Inflammatory macrophage treated with lipopolysaccharide for 1 hour (primary cell): Measurements from ENCODE around the gene LIPF.
"Not testable (repeated sequence)": the region's sequence is repeated elsewhere in the genome, so short reads cannot be mapped to it uniquely, and the experiment has no call there.

Source experiments
- DNase-seq, 2 donors: peaks; one replicate each; pipeline ENCODE4 v3.0.0-alpha.2; 2020 to 2022

The LIPF gene, protein sequence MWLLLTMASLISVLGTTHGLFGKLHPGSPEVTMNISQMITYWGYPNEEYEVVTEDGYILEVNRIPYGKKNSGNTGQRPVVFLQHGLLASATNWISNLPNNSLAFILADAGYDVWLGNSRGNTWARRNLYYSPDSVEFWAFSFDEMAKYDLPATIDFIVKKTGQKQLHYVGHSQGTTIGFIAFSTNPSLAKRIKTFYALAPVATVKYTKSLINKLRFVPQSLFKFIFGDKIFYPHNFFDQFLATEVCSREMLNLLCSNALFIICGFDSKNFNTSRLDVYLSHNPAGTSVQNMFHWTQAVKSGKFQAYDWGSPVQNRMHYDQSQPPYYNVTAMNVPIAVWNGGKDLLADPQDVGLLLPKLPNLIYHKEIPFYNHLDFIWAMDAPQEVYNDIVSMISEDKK

DNA sequence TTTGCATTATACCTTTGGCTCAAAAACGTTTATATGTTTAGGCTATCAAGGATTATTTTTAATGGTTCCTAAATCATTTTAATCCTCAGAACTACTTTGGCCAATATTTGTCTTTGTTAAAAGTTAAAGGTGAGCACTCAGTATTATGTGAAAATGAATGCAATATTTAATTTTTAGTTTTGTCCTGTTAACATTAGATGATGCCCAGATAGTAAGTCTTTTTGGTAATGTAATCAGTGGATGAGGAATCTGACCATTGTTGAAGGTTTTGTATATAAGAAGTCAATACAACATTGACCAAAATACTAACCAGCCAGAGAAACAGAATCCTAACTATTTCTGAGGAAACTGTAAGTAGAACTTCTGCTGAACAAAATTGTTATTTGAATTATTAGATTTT is at the start of gene LIPF:
Gene LIPF, plus strand, starts transcription at position 301 of the 400 bp plus-strand sequence. CDS start 2,856 bp downstream, outside the sequence.
- no peak for DNase-seq

DNA sequence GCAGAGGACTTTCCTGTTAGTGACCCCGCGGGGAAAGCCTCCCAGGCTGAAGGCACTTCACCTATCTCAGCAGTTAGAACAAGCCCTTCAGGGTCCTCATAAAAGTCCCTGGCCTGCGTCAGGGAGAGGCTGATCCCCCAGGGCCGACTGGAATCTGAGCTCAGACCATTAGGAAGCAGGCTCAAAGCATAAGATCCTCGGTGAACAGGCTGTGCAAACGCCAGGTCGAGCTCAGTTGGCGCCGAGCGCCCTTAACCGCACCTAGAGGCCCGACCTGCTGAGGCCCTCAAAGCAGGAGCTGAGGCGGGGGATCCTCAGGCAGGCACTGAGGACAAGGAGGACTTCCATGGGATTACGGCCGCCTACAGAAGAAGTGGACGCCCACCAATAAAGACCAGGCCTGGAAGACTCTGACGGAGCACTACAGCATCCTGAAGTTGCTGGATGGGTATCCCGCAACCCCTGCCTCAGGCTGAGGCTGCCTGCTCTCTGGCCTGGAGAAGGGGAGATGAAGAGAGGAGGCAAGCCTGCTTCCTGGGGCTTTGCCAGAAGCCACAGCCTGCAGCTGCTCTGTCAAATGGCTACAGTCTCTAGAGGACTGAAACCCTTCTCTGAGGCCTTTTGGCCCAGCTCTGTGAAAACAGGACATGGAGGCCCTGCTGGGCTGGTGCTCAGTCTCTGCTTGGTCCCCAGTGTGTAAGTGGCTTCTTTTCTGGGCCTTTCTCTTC is 47.8 kb upstream of the LIPF start:
- DNase-seq, result no peak

DNA sequence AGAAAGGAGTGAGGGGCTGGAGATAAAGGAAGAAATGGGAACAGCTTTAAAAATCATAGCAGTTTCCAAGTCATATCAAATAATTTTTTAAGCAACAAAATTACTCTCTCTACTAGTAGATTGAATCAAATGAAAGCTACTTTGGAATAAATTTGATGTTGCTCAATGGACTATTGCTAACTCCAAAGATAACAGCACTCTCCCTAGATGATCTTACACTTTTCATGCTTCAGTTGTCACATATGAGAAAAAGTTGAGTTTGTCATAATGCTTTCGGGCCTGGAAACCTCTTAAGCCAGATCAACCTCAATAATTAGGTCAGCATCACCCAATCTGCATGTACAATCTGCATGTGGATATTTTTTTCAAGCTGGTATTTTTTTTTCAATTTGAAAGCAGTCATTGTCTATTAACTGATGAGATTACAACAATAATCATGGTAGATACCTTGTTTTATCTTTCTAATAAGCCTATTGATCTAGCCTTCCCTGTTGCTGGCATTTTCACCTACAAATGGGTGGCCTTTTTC is 46.4 kb upstream of the LIPF start:
- no peak for DNase-seq

DNA sequence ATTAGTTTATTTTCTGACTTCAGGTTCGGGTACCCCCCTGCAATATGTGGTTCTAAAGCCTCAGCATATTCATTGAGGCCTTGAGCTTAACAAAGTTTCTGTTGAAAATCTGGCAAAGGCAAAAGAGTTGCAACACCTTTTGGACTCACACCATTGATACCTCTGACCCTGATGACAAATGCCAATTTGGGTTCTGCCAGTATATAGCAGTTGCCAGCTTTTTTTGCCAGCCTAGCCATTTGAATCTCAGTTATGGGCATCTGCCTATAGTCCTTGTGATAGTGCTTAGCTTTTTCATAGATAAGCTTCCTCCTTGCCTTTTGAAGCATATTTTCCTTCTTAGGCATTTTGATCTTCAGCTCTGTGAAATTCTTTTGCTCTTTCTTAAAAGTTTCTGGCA is 45.7 kb upstream of the LIPF start:
- DNase-seq, result no peak

DNA sequence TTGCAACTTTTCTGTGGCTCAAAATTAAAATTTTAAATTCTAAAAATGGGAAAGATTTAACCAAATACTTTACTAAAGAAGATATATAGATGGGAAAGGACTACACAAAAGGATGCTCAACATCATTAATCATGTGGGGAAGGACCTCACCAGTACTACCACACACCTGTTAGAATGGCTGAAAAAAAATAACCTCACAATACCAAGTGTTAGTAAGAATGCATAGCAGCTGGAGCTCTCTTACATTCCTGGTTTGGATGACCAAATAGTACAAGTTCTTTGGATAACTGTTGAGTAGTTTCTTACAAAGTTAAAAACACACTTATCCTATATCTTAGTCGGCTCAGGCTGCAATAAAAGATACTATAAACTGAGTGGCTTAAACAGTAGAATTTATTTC is 43.8 kb upstream of the LIPF start:
- no peak for DNase-seq

DNA sequence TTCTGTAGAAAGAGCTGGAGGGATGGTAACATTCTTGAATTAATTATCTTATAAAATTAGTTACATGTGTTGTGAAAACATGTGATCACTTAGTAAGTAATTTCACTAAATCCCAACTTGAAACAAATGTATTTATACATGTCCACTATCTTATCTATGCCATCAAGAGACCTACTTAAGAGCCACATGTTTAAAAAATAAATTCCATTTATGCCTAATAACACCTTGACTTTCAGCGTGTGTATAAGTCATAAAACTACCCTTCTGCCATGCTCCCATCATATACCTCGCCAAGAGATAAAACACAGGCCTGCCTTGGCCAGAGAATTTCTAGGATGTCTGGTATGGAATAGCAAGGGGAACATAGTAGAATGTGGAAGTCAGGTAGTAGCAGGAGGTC is 40.4 kb upstream of the LIPF start:
- DNase-seq, result no peak

DNA sequence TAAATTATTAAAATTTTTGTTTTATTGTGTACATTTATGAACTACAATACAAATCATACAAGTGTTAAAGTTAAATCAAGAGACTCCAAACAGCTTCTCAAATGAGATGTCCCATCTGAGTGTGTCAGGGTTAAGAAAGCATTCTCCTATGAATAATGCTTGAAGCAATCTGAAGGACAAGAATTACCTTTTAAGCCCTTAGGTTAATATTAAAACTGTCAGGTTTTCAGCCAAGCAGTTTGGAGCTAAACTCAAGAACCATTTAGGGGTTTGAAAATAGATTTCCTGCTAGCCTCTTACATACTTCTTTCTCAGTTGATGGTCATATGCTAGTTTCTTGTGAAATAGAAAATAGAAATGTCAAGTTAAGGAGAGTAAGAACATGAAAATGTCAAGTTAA is 39.4 kb upstream of the LIPF start:
- no peak for DNase-seq

DNA sequence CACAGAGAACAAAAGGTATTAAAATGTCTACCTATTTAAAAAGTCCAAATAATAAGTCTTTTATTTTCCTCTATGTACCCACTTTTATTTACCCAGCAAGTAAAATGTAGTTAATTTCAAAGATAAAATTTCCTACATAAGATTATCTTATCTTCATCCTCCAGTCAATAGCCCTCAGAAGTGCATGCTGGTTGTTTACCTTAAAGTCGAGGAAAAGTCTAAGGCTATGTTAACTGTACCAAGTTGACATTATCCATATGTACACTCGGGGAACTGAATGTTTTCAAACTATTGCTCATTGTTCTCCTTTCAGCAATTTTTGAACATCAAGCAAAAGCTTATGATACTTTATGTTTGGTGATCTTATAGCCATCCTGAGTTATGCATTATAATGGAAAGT is 24.1 kb upstream of the LIPF start:
- DNase-seq, result no peak

DNA sequence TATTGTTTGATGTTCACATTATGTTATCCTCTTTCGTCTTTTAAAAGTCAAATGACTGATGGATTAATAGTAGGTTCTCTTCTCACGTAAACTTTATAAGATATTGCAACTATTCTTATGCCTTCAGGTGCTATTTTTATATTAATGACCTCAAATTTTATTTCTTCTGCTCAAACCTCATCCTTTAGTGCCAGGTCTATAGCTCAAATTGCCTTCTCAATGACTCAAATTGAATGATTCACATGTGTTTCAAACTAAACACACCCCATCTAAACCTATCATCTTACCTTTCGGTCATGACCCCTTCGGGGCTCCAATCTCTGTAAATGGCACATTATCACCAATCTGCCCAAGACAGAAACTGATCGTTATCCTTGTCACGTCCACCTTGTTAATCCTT is 22.0 kb upstream of the LIPF start:
- DNase-seq, result no peak

DNA sequence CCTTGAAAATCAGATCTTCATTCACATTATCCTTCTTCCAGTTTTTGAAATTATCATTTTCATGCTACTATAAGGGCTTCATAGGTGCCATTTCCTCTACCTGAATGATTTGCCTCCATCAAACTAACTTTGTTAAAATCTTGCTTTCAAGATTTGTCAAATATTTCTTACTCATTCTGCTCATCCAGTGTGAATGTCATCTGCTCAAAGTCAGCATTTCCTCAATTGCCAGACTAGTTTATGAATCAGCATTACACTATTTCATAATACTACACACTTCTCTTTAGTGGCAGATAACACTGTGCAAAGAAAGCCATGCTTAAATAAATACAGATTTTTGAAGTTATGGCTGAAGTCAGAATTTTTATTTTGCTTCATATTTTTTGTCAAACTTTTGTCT is 21.3 kb upstream of the LIPF start:
- DNase-seq, result peak; percentile 71 to 75

DNA sequence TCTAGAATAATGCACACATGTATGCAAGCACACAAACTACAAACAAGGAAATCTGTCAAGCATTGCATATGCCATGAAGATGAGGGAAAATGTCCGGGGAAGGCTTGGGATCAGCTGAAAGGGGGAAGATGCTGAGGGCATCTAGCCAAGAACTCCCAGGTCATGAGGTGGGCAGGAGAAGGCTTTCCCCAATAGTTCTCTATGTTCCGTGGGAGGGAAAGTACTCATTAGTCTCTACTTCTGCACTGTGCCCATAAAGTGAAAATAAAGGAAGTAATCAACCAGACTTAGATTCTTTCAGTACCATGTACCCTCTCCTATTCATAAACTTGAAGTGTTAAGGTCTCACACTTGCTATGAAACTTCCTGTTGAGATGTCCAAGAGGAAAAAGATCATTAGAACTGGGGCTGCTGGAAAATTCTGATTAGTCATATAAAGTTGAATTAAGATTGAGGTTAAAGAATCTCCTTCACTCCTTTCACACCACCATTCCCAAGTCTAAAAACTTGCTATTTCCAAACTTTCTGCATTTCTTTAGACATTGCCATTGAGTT is 17.1 kb upstream of the LIPF start:
- DNase-seq, result peak; percentile 36 to 65

DNA sequence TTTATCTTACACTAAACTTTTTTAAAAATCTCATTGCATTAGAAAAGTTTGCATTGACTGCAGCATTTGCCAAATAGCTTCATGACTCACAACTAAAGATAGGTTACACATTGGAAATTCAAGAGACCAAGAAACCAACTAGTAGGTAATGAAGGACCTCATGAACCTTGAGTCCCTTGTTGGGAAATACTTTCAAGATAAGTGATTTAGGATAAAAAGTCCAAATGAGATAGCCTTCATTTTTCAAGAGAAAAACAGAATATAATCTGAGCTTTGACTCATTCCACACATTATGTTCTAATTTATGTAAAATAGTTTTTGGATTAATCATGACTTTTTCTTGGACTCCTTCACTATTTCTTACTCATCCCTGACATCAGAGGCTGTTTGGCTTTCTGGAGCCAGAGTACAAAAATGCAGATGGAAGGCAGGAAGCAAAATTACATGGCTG is 13.1 kb upstream of the LIPF start:
- DNase-seq, result no peak

DNA sequence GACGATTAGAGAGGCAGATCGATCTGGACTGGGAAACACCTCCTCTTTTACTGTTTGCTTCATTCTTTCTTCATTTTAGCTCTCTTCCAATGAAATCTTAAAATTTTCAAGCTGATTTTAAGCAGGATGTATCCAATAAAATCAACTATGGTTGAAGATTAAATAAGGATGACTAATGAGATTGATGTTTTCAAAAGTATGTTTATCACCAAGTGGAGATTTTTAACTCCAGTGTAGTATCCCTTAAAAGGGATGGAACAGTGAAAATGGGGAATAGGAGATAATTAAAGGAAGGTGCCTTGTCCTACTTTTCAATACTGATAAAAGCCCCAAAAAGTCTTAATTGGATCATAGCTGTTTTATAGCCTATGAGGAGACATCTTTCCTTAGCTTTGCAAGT is 11.6 kb upstream of the LIPF start:
- no peak for DNase-seq

DNA sequence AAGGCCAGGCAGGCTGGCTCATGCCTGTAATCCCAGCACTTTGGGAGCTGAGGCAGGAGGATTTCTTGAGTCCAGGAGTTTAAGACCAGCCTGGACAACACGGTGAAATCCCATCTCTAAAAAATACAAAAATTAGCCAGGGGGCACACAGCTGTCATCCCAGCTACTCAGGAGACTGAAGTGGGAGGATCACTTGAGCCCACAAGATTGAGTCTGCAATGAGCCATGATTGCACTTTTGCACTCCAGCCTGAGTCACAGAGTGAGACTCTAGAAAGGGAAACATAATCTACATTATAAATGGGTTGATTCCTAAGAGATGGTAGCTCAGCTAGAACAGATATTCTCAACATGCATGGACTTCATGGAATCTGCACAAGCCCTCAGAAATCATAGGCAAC is 6.3 kb upstream of the LIPF start:
- no peak for DNase-seq

DNA sequence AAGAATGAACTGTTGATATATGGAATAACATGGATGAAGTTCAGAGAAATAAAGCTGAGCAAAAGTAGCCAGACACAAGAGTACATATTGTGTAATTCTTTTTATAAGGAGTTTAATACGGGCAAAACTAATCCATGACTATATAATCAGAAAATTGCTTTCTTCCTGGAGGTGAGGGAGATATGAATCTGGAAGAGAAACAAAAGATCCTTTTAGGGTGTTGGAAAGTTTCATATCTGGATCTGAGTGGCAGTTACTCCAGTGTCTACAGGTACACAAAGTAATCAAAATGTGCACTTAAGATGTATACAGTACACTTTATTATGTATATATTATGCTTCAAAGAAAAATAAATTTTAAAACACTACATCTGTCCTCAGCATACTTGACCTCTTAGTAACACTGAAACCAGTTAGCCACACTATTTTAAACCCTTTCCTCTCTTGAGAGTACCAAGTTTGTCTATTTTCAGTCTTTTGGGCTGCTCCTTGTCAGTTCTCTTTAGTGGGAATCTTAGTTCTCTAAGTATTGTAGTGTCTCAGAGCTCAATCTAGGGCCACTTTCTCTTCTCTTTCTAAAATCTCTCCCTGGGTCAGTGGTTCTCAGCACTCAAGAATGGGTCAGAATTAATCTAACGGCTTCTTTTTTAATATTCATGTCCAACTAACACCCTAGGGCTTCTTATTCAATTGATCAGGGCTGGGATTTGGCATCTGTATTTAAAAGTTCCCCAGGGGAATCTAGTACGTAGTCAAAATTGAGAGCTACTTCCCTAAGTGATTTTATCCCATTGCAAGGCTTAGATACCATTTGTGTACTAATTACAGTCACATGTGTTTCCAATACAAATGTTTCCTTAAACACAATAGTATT is 4.3 kb upstream of the LIPF start:
- DNase-seq, result no peak

DNA sequence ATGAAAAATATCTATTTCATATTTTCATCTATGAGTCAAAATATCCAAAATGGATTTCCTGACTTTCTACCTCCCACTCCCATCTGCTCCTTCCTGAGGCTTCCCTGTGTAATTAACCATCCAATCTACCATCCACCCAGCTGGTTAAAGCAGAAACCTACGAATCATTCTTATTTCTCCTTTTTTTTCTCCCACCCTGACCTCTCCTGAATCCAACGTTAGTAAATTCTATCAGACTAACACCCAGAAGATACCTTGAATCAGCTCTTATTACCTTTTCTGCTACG is 3.7 kb upstream of the LIPF start:
- DNase-seq, result no peak

DNA sequence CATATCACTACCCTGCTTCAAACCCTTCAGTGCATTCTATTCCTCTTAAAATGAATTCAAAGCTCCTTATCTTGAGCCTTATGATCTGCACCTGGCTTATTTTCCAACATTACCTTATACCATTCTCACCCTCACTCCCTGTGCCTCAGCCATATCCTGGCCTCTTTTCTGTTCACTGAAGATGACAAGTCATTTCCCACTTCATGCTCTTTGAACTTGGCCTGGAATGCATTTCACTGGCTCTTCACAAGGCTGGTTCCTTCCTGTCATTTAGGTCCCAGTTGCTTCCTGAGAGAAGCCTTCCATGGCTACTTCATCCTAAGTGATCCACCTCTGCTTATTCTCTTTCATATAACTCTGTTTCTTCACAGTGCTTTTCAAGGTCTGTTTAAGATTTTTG is 3.2 kb upstream of the LIPF start:
- no peak for DNase-seq

DNA sequence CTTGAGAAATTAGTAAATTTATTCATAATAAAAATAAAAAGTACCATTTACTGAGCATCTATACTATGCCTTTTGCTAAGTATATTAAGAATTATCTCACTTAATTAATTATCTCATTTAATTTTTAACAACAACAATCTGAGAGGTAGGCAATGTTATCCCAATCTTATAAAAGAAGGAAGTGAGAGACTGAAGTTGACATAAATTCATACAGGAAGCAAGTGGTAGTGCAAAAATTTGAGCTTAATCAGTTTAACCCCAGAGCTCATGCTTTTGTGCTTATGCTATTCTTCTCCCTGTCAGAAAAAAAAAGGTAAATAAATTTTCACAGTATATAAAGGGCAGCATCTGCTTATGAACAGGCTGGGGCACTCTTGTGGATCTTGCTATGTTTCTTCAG is 2.7 kb upstream of the LIPF start:
- DNase-seq, result no peak

DNA sequence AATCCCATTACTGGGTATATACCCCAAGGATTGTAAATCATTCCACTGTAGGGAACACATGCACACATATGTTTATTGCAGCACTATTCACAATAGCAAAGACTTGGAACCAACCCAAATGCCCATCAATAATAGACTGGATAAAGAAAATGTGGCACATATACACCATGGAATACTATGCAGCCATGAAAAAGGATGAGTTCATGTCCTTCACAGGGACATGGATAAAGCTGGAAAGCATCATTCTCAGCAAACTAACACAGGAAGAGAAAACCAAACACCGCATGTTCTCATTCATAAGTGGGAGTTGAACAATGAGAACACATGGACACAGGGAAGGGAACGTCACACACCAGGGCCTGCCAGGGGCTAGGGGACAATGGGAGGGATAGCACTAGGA is 1.1 kb upstream of the LIPF start:
- DNase-seq, result not testable (repeated sequence)

DNA sequence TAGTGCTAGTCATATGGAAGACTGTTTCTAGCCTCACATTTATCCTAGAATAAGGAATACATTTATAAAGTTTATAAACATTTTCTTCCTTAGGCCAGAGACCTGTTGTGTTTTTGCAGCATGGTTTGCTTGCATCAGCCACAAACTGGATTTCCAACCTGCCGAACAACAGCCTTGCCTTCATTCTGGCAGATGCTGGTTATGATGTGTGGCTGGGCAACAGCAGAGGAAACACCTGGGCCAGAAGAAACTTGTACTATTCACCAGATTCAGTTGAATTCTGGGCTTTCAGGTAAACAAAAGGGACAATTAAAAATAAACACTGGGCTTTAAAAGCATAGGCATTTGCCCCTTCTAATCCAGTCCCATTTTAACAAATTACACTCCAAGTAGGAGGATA is 4.2 kb downstream of the LIPF start:
- DNase-seq, result no peak

DNA sequence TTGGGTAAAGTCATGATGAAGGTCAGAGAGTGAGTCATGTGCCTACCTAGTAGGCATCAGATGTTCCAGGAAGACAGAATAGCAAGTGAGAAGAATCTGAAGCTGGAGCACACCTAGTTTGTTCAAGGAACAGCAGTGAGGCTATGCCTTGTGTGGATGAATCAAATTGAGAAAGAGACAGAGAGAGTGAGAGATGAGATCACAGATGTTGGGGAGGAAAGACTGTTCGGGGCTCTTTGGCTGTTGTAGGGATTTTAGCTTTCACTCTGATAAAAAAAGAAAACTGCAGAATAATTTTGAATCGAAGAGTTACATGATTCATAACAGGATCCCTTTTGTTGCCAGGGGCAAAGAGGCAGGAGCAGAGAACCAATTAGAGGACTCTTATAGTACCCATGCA is 6.3 kb downstream of the LIPF start:
- no peak for DNase-seq

DNA sequence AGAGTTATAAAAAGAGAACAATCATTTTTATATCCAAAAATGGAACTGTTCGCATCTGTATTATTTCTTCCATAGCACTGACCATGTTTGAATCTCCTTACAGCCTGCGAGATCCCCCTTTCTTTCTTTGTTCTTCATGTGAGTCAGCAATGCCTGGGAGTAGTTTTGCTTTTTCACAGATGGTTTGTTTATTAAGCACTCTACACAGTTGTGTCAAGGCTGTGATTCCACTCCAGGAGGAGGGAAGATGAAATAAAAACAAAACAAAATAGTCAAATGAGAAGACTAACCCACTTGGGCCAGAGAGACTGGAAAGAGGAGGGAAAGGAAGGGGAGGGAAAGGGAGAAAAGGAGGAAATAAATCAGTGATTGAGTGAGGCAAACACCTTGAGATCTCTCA is 7.8 kb downstream of the LIPF start:
- no peak for DNase-seq
